SK-N-SH treated with all-trans-retinoic acid at 6 μM for 48 hours (cell line): ENCODE measurements around the gene C14orf93.

Source experiments
- ATAC-seq: fragments of 200-7000 bp; cut with Tn5 transposase; 3 replicates; pipeline ENCODE4 v1.9.1; 2020; ENCODE audit warnings: mild to moderate bottlenecking, moderate library complexity
- ARNTL ChIP-seq: fragments of 450-650 bp; formaldehyde crosslinking; IDR thresholded peaks from 2 replicates; pipeline ENCODE4 v1.5.0; 2020; ENCODE audit warnings: low read depth, mild to moderate bottlenecking, moderate library complexity, borderline replicate concordance
- BACH2 ChIP-seq: fragments of 250-450 bp; sonication (Bioruptor Pico); IDR thresholded peaks from 2 replicates; pipeline ENCODE4 v1.9.0; 2021; ENCODE audit warnings: mild to moderate bottlenecking, borderline replicate concordance
- CSDC2 ChIP-seq: fragments of 250-450 bp; sonication (Bioruptor Pico); IDR thresholded peaks from 2 replicates; pipeline ENCODE4 v1.5.0; 2020; ENCODE audit warnings: mild to moderate bottlenecking, moderate library complexity
- ESRRG ChIP-seq: fragments of 250-450 bp; sonication (Bioruptor Pico); IDR thresholded peaks from 2 replicates; pipeline ENCODE4 v1.6.1; 2021; ENCODE audit warnings: mild to moderate bottlenecking
- ISL1 ChIP-seq: fragments of 250-450 bp; sonication (Bioruptor Pico); IDR thresholded peaks from 2 replicates; pipeline ENCODE4 v2.1.2; 2022; ENCODE audit warnings: mild to moderate bottlenecking, moderate library complexity
- OSR1 ChIP-seq: fragments of 250-450 bp; sonication (Bioruptor Pico); IDR thresholded peaks from 2 replicates; pipeline ENCODE4 v1.8.0; 2022; ENCODE audit warnings: moderate library complexity, mild to moderate bottlenecking, inconsistent platforms
- PPARA ChIP-seq: fragments of 250-450 bp; sonication (Bioruptor Pico); IDR thresholded peaks from 2 replicates; pipeline ENCODE4 v1.5.0; 2020; ENCODE audit warnings: mild to moderate bottlenecking, borderline replicate concordance
- RARB ChIP-seq: fragments of 250-450 bp; sonication (Bioruptor Pico); IDR thresholded peaks from 2 replicates; pipeline ENCODE4 v1.8.0; 2021; ENCODE audit warnings: mild to moderate bottlenecking, moderate library complexity
- SNAI2 ChIP-seq: fragments of 250-450 bp; sonication (Bioruptor Pico); IDR thresholded peaks from 2 replicates; pipeline ENCODE4 v1.5.0; 2020; ENCODE audit warnings: mild to moderate bottlenecking, moderate library complexity
- TOX ChIP-seq: fragments of 250-450 bp; sonication (Bioruptor Pico); IDR thresholded peaks from 2 replicates; pipeline ENCODE4 v1.8.0; 2021; ENCODE audit warnings: mild to moderate bottlenecking, moderate library complexity, borderline replicate concordance
- ZC3H10 ChIP-seq: fragments of 250-450 bp; sonication (Bioruptor Pico); IDR thresholded peaks from 2 replicates; pipeline ENCODE4 v1.5.1; 2021; ENCODE audit warnings: mild to moderate bottlenecking, moderate library complexity
- ZFP3 ChIP-seq: fragments of 250-450 bp; sonication (Bioruptor Pico); IDR thresholded peaks from 2 replicates; pipeline ENCODE4 v1.5.0; 2020; ENCODE audit warnings: mild to moderate bottlenecking, moderate library complexity
- ZFP30 ChIP-seq: fragments of 450-650 bp; formaldehyde crosslinking; IDR thresholded peaks from 2 replicates; pipeline ENCODE4 v1.5.0; 2022; ENCODE audit warnings: mild to moderate bottlenecking, moderate library complexity
- ZNF565 ChIP-seq: fragments of 450-650 bp; formaldehyde crosslinking; conservative IDR thresholded peaks from 2 replicates; pipeline ENCODE4 v1.5.0; 2020; ENCODE audit warnings: low read depth, mild to moderate bottlenecking, moderate library complexity
- ZNF70 ChIP-seq: fragments of 450-650 bp; formaldehyde crosslinking; IDR thresholded peaks from 2 replicates; pipeline ENCODE4 v1.5.0; 2020; ENCODE audit warnings: mild to moderate bottlenecking, moderate library complexity
- ZNF8 ChIP-seq: fragments of 450-650 bp; formaldehyde crosslinking; IDR thresholded peaks from 2 replicates; pipeline ENCODE4 v1.5.0; 2020; ENCODE audit warnings: mild to moderate bottlenecking, moderate library complexity
- TF ChIP-seq, protein P1 (sequence below): fragments of 250-450 bp; sonication (Bioruptor Pico); IDR thresholded peaks from 2 replicates; pipeline ENCODE4 v1.8.0; 2021; ENCODE audit warnings: low read depth, mild to moderate bottlenecking, moderate library complexity, borderline replicate concordance
- TF ChIP-seq, protein P2 (sequence below): fragments of 250-450 bp; sonication (Bioruptor Pico); IDR thresholded peaks from 2 replicates; pipeline ENCODE4 v1.5.1; 2021; ENCODE audit warnings: mild to moderate bottlenecking, moderate library complexity
- TF ChIP-seq, protein P3 (sequence below): fragments of 250-450 bp; sonication (Bioruptor Pico); IDR thresholded peaks from 2 replicates; pipeline ENCODE4 v1.5.1; 2020; ENCODE audit warnings: low read depth, mild to moderate bottlenecking, moderate library complexity
- TF ChIP-seq, protein P4 (sequence below): fragments of 250-450 bp; sonication (Bioruptor Pico); IDR thresholded peaks from 2 replicates; pipeline ENCODE4 v1.5.0; 2020; ENCODE audit warnings: mild to moderate bottlenecking, moderate library complexity

C14orf93 gene

DNA sequence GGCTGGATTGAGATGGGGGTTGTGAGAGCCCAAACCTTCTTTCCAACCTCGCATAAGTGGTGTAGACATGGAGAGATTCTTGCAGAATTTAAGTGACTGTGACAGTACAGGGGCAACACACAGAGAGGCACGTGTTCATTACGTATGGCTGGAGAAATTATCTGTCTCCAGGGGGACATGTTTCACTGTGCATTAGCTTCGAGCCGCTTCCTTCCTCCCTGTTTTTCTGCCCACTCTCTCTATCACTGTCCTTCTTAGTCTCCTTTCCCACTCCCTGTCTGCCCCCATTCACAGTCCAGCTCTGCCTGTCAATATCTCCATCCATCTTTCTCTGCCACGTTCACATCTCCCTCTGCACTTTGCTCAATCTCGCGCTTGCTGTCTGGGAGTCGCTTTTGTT lies 11.5 kb upstream of the C14orf93 start:
- TF ChIP-seq ZFP3 (CRISPR knock-in tag) (no peak), ZNF70 (CRISPR knock-in tag) (no peak), SNAI2 (CRISPR knock-in tag) (no peak), PPARA (CRISPR knock-in tag) (no peak), ZNF8 (CRISPR knock-in tag) (no peak), BACH2 (CRISPR knock-in tag) (no peak), ZFP30 (CRISPR knock-in tag) (no peak), ZNF565 (CRISPR knock-in tag) (no peak), ARNTL (CRISPR knock-in tag) (no peak), ESRRG (no peak), ISL1 (CRISPR knock-in tag) (no peak), CSDC2 (no peak)
- TF ChIP-seq, protein P1, sequence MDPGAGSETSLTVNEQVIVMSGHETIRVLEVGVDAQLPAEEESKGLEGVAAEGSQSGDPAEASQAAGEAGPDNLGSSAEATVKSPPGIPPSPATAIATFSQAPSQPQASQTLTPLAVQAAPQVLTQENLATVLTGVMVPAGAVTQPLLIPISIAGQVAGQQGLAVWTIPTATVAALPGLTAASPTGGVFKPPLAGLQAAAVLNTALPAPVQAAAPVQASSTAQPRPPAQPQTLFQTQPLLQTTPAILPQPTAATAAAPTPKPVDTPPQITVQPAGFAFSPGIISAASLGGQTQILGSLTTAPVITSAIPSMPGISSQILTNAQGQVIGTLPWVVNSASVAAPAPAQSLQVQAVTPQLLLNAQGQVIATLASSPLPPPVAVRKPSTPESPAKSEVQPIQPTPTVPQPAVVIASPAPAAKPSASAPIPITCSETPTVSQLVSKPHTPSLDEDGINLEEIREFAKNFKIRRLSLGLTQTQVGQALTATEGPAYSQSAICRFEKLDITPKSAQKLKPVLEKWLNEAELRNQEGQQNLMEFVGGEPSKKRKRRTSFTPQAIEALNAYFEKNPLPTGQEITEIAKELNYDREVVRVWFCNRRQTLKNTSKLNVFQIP: no peak
- ATAC-seq: no peak

DNA sequence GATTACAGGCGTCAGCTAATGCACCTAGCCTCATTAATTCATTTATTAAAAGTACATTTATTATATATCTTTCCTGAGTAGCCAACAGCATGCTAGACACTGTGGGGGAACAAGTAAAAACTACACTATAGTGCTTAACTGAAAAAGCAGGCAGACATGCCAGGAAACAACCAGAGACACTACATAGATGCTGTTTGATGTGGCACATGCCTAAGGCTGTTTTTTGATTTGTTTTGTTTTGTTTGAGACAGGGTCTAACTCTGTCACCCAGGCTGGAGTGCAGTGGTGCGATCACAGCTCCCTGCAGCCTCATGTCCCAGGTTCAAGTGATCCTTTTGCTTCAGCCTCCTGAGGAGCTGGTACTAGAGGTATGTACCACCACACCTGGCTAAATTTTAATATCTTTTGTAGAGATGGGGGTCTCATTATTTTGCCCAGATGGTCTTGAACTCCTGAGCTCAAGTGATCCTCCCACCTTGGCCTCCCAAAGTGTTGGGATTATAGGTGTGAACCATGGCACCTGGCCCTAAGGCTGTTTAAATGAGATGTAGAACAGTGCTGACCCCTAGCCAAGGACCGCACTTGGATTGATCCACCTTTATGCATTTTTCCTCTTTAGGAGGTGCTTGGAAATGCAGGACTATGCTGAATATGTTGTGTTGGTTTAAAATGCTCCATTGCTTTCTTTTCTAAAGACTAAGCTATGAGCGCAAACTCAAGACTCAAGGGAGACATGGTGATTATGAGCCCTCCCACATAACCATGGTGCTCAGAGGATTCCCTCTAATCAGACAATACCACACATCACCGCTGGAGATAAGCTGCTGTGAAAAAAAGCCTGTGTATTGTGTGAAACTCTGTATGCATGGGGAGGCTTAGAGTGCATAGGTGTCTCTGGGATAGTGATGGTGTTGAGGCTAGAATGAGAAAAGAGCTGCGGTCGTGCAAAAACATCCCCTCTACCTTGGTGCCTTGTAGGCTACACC lies 10.5 kb upstream of the C14orf93 start:
- TF ChIP-seq, protein P2, sequence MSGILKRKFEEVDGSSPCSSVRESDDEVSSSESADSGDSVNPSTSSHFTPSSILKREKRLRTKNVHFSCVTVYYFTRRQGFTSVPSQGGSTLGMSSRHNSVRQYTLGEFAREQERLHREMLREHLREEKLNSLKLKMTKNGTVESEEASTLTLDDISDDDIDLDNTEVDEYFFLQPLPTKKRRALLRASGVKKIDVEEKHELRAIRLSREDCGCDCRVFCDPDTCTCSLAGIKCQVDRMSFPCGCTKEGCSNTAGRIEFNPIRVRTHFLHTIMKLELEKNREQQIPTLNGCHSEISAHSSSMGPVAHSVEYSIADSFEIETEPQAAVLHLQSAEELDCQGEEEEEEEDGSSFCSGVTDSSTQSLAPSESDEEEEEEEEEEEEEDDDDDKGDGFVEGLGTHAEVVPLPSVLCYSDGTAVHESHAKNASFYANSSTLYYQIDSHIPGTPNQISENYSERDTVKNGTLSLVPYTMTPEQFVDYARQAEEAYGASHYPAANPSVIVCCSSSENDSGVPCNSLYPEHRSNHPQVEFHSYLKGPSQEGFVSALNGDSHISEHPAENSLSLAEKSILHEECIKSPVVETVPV: no peak
- TF ChIP-seq ESRRG (no peak), CSDC2 (no peak), PPARA (CRISPR knock-in tag) (no peak), RARB (CRISPR knock-in tag) (no peak), SNAI2 (CRISPR knock-in tag) (no peak), TOX (CRISPR knock-in tag) (no peak), ARNTL (CRISPR knock-in tag) (no peak), ZFP30 (CRISPR knock-in tag) (no peak), ISL1 (CRISPR knock-in tag) (no peak), OSR1 (CRISPR knock-in tag) (no peak), ZC3H10 (CRISPR knock-in tag) (no peak)
- TF ChIP-seq, protein P3, sequence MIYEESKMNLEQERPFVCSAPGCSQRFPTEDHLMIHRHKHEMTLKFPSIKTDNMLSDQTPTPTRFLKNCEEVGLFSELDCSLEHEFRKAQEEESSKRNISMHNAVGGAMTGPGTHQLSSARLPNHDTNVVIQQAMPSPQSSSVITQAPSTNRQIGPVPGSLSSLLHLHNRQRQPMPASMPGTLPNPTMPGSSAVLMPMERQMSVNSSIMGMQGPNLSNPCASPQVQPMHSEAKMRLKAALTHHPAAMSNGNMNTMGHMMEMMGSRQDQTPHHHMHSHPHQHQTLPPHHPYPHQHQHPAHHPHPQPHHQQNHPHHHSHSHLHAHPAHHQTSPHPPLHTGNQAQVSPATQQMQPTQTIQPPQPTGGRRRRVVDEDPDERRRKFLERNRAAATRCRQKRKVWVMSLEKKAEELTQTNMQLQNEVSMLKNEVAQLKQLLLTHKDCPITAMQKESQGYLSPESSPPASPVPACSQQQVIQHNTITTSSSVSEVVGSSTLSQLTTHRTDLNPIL (CRISPR knock-in tag): no peak
- TF ChIP-seq, protein P4, sequence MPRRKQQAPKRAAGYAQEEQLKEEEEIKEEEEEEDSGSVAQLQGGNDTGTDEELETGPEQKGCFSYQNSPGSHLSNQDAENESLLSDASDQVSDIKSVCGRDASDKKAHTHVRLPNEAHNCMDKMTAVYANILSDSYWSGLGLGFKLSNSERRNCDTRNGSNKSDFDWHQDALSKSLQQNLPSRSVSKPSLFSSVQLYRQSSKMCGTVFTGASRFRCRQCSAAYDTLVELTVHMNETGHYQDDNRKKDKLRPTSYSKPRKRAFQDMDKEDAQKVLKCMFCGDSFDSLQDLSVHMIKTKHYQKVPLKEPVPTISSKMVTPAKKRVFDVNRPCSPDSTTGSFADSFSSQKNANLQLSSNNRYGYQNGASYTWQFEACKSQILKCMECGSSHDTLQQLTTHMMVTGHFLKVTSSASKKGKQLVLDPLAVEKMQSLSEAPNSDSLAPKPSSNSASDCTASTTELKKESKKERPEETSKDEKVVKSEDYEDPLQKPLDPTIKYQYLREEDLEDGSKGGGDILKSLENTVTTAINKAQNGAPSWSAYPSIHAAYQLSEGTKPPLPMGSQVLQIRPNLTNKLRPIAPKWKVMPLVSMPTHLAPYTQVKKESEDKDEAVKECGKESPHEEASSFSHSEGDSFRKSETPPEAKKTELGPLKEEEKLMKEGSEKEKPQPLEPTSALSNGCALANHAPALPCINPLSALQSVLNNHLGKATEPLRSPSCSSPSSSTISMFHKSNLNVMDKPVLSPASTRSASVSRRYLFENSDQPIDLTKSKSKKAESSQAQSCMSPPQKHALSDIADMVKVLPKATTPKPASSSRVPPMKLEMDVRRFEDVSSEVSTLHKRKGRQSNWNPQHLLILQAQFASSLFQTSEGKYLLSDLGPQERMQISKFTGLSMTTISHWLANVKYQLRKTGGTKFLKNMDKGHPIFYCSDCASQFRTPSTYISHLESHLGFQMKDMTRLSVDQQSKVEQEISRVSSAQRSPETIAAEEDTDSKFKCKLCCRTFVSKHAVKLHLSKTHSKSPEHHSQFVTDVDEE (CRISPR knock-in tag): no peak
- no peak for ATAC-seq

DNA sequence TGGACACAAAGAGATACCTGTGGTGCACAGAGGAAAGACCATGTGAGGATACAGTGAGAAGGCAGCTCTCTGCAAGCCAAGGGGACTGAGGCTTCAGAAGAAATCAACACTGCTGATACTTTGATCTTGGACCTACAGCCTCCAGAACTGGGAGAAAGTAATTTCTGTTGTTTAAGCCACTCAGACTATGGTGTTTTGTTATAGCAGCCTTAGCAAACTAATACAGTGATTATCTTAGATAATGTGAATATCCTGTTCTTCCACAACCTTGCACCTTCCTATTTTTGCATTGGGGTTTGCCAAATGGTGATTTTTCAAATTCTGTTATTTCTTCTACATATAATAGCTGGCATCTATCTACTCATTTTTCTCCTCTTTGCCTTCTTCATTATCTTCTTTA lies 8.2 kb upstream of the C14orf93 start:
- TF ChIP-seq ZFP3 (CRISPR knock-in tag): no peak
- ATAC-seq: no peak

DNA sequence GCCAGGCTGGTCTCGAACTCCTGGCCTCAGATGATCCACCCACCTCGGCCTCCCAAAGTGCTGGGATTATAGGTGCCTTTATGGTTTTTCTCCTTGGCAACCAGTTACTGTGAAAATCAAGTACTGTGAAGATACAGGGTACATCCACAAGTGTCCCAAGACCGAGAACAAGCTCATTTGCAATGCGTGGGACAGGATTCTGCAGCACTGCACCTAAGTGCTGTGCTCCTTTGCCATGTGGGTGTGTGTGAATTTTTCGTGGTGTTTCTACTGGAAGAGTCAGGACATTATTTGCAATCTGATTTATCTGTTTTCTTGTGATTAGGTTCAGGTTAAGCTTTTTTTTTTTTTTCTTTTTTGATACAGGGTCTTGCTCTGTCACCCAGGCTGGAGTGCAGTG lies 7.1 kb upstream of the C14orf93 start:
- TF ChIP-seq BACH2 (CRISPR knock-in tag) (no peak), ZNF565 (CRISPR knock-in tag) (no peak), ZNF8 (CRISPR knock-in tag) (no peak), ARNTL (CRISPR knock-in tag) (no peak), TOX (CRISPR knock-in tag) (no peak)
- no peak for ATAC-seq
